Measurements from ENCODE around the gene PAQR9. TPM values are rescaled to one million over a fixed set of nuclear protein-coding genes. Genes with fewer than 3 reads are reported as not detected.

The PAQR9 gene
- polyA plus RNA-seq, 1 donor (not counting 4 experiments of a cell fraction or from before 2014, with no cell fraction given), result not detected

GRCh38 chr3:143010024-143010423, 46.5 kb upstream of the PAQR9 start:
- no peak overlapping the region for H3K4me2 ChIP-seq (ENCODE audit: control insufficient read depth, extremely low read depth, insufficient read depth, low read depth, low read length)
- H3K27ac ChIP-seq (ENCODE audit: control insufficient read depth, insufficient read depth, low read length), result no peak overlapping the region
- TF ChIP-seq EZH2 (IDR thresholded peaks at IDR 0.05; ENCODE audit: low read length) (no peak), CTCF (optimal IDR thresholded peaks at IDR 0.05 in 1 of 3, IDR thresholded peaks at IDR 0.05 in 1 of 3, conservative IDR thresholded peaks at IDR 0.05 in 1 of 3; ENCODE audit: extremely low read depth in 1 of 3, insufficient read depth in 2 of 3, low read length in 3 of 3) (no peak)
- DNase-seq (ENCODE audit: low read depth, low spot score) (no peak), FAIRE-seq (no peak)
- dilution Hi-C loops (cut with MboI; ENCODE audit: extremely low pct_ligation_motif_present, low sequenced_read_pairs), result no loop called here
- peaks cover 0 to 8% of the 10 kb centered on the region in 2 experiments for H3K36me3 ChIP-seq (ENCODE audit: control insufficient read depth in 2 of 2, extremely low read depth in 1 of 2, insufficient read depth in 2 of 2, low read length in 2 of 2)
- no peak overlapping the region for H2AFZ ChIP-seq (ENCODE audit: control insufficient read depth, low read length)
- H3K9me1 ChIP-seq (ENCODE audit: control insufficient read depth, extremely low read depth, insufficient read depth, low read length), result no peaks in the 10 kb centered on the region
- H3K27me3 ChIP-seq (ENCODE audit: control insufficient read depth, extremely low read depth, insufficient read depth, low read length), result no peaks in the 10 kb centered on the region
- no peak overlapping the region for H3K9ac ChIP-seq (ENCODE audit: control insufficient read depth, extremely low read depth, insufficient read depth, low read length)
- H4K20me1 ChIP-seq (ENCODE audit: control insufficient read depth, extremely low read depth, insufficient read depth, low read length), result peaks cover 19% of the 10 kb centered on the region
- peaks cover 80% of the 10 kb centered on the region for H3K79me2 ChIP-seq (ENCODE audit: control insufficient read depth, insufficient read depth, low read length)
- H3K4me1 ChIP-seq (ENCODE audit: control insufficient read depth, extremely low read depth, insufficient read depth, low read length), result peaks cover 21% of the 10 kb centered on the region
- no peak overlapping the region for H3K4me3 ChIP-seq (ENCODE audit: control insufficient read depth in 2 of 3, extremely low read depth in 1 of 3, insufficient read depth in 2 of 3, low read depth in 1 of 3, low read length in 3 of 3)
- no peaks in the 10 kb centered on the region for H3K9me3 ChIP-seq (ENCODE audit: control insufficient read depth, low read depth, low read length)

DNA sequence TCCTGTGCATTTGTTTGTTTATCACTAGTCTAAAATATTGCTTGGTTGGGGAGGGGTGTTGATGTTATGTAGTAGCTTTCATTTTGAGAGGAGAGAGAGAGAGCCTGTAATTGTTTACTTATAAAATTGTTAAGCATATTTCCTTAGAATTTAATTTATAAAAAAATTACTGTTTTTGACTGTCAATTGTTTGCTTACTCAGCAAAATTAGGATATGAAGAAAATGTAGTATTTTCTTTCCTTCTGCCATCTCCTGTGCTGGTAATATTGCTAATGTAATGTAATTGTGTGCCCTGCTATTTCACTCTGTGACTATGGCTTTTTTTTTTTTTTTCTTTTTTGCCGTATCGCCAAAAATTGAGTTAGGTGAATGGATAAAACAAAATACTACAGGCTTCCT, 41.3 kb upstream of the PAQR9 start:
- Histone ChIP-seq H3K27me3 (ENCODE audit: control insufficient read depth, extremely low read depth, insufficient read depth, low read length) (no peaks in the 10 kb centered on the region), H3K4me2 (ENCODE audit: control insufficient read depth, extremely low read depth, insufficient read depth, low read depth, low read length) (no peak overlapping the region), H3K4me1 (ENCODE audit: control insufficient read depth, extremely low read depth, insufficient read depth, low read length) (peaks cover 23% of the 10 kb centered on the region), H3K36me3 (ENCODE audit: control insufficient read depth in 2 of 2, extremely low read depth in 1 of 2, insufficient read depth in 2 of 2, low read length in 2 of 2) (no peaks in the 10 kb centered on the region), H3K9me1 (ENCODE audit: control insufficient read depth, extremely low read depth, insufficient read depth, low read length) (no peaks in the 10 kb centered on the region), H3K27ac (ENCODE audit: control insufficient read depth, insufficient read depth, low read length) (no peak overlapping the region), H4K20me1 (ENCODE audit: control insufficient read depth, extremely low read depth, insufficient read depth, low read length) (peaks cover 12% of the 10 kb centered on the region), H3K9me3 (ENCODE audit: control insufficient read depth, low read depth, low read length) (no peaks in the 10 kb centered on the region), H3K9ac (ENCODE audit: control insufficient read depth, extremely low read depth, insufficient read depth, low read length) (no peak overlapping the region), H2AFZ (ENCODE audit: control insufficient read depth, low read length) (no peak overlapping the region), H3K79me2 (ENCODE audit: control insufficient read depth, insufficient read depth, low read length) (peaks cover 84% of the 10 kb centered on the region), H3K4me3 (ENCODE audit: control insufficient read depth in 2 of 3, extremely low read depth in 1 of 3, insufficient read depth in 2 of 3, low read depth in 1 of 3, low read length in 3 of 3) (no peak overlapping the region)
- no peak for TF ChIP-seq CTCF (optimal IDR thresholded peaks at IDR 0.05 in 1 of 3, IDR thresholded peaks at IDR 0.05 in 1 of 3, conservative IDR thresholded peaks at IDR 0.05 in 1 of 3; ENCODE audit: extremely low read depth in 1 of 3, insufficient read depth in 2 of 3, low read length in 3 of 3)
- TF ChIP-seq EZH2 (IDR thresholded peaks at IDR 0.05; ENCODE audit: low read length), result no peak
- FAIRE-seq (no peak), DNase-seq (ENCODE audit: low read depth, low spot score) (no peak)
- dilution Hi-C loops (cut with MboI; ENCODE audit: extremely low pct_ligation_motif_present, low sequenced_read_pairs), result no loop called here

Data from keratinocyte (primary cell).